HL-60 (cell line): Measurements from ENCODE around the gene PPM1F.
"Not testable (repeated sequence)": the region's sequence is repeated elsewhere in the genome, so short reads cannot be mapped to it uniquely, and the experiment has no call there.

Experiments
- DNase-seq, 2 experiments: peaks; one replicate each; pipeline ENCODE4 v3.0.0-alpha.2; 2010 to 2020; ENCODE audit warnings: low read depth in 1 of 2, low spot score in 1 of 2
- H3K27ac ChIP-seq: fragments of 250-450 bp; sonication (Bioruptor Pico); replicated peaks from 2 replicates; pipeline ENCODE4 v1.5.1; 2020; ENCODE audit warnings: mild to moderate bottlenecking, moderate library complexity
- H3K27me3 ChIP-seq: fragments of 250-450 bp; sonication (Bioruptor Pico); 2 replicates; pipeline ENCODE4 v1.5.1; 2021; ENCODE audit warnings: mild to moderate bottlenecking, moderate library complexity; ENCODE audit not compliant: insufficient read depth, poor library complexity, severe bottlenecking
- H3K4me3 ChIP-seq: replicated peaks from 2 replicates; pipeline ENCODE4 v1.5.1; 2011; ENCODE audit warnings: mild to moderate bottlenecking, control low read depth, low read length; ENCODE audit not compliant: insufficient read depth
- GABPA ChIP-seq: IDR thresholded peaks from 2 replicates; pipeline ENCODE4 v1.6.1; 2012; ENCODE audit warnings: low read depth
- POLR2AphosphoS5 ChIP-seq: IDR thresholded peaks from 2 replicates; pipeline ENCODE4 v1.6.1; 2012; ENCODE audit warnings: low read depth
- REST ChIP-seq: IDR thresholded peaks from 2 replicates; pipeline ENCODE4 v1.6.1; 2012; ENCODE audit warnings: low read depth; ENCODE audit not compliant: insufficient replicate concordance
- SPI1 ChIP-seq: IDR thresholded peaks from 2 replicates; pipeline ENCODE4 v1.6.1; 2012; ENCODE audit warnings: low read depth, mild to moderate bottlenecking, borderline replicate concordance
- TF ChIP-seq, protein P1 (sequence below): IDR thresholded peaks from one replicate; pipeline ENCODE4 v1.5.1; 2011; ENCODE audit warnings: low read length, control low read depth, inconsistent platforms; ENCODE audit not compliant: insufficient read depth

Gene PPM1F

DNA sequence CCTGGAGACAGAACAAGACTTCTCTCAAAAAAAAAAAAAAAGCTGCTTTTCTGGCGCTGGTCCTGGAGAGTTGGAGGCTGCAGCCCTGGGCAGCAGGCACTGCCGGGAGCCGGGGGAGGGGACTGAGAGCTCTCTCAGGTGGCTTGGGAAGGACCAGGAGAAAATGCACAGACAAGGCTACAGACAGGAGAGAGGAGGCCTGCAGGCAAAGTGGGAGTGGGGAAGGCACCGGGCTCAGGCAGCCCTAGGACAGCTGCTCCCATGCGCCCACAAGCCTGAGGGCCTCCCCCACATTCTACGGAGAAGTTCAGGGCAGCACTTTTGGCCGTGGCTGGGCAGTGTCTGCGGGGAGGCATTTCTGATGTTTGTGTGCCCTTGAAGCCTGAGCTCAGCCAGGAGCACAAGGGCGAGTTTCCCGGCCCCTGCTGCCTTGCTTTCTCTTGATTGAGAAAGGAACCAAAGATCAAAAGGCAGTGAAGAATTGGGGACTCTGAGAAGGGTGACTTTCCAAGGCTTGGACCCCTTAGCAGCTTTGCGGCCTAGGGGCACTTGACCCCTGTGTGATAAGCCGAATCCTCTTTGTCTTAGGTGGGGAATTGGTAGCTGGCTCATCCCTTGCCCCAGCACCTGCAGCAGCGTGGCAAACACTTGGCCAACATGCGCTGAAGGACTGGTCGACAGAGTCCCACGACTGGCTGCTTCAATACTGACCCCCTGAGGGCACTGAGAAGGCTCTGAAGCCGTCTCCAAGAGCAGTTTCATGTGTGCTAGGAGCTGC, 35.3 kb downstream of the PPM1F start:
- H3K27me3 ChIP-seq, result no peaks in the 10 kb centered on the region
- H3K27ac ChIP-seq, result no peak overlapping the region
- no peak for DNase-seq
- TF ChIP-seq GABPA (no peak), SPI1 (no peak), REST (no peak), POLR2AphosphoS5 (no peak)
- TF ChIP-seq, protein P1, sequence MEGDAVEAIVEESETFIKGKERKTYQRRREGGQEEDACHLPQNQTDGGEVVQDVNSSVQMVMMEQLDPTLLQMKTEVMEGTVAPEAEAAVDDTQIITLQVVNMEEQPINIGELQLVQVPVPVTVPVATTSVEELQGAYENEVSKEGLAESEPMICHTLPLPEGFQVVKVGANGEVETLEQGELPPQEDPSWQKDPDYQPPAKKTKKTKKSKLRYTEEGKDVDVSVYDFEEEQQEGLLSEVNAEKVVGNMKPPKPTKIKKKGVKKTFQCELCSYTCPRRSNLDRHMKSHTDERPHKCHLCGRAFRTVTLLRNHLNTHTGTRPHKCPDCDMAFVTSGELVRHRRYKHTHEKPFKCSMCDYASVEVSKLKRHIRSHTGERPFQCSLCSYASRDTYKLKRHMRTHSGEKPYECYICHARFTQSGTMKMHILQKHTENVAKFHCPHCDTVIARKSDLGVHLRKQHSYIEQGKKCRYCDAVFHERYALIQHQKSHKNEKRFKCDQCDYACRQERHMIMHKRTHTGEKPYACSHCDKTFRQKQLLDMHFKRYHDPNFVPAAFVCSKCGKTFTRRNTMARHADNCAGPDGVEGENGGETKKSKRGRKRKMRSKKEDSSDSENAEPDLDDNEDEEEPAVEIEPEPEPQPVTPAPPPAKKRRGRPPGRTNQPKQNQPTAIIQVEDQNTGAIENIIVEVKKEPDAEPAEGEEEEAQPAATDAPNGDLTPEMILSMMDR, result no peak
- H3K4me3 ChIP-seq, result no peak overlapping the region

DNA sequence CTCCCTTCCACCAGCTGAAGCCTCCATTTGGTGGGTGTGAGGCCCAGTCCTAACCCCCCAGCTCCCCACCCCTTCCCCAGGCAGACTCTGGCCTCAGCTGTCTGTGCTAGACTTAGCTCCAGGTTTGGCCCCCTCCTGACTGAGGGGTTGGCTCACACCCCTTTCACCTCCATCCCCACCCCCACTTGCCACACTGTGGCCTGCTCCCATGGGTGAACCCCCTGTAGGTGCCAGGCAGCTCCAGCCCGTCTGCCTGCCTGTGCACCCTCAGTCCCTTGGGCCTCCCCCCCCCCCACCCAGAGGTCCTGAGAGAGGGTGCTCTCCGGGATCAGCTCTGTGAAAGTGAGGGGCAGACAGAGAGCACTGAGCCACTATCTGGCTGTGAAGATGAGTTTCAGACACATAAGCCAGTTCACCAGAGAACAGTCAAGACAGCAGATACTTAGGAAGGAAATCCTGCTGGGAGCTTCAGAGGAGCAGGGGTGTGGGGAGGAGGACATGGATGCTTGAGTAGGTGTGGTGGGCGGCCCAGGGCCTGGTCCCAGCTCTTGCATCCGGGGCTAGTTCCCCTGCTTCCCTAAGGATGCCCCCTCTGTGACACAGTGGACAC, 36.2 kb downstream of the PPM1F start:
- DNase-seq, result no peak
- Histone ChIP-seq H3K27ac (no peak overlapping the region), H3K4me3 (no peak overlapping the region), H3K27me3 (no peaks in the 10 kb centered on the region)
- TF ChIP-seq POLR2AphosphoS5 (no peak), SPI1 (no peak), REST (no peak), GABPA (no peak)
- TF ChIP-seq, protein P1, result no peak

DNA sequence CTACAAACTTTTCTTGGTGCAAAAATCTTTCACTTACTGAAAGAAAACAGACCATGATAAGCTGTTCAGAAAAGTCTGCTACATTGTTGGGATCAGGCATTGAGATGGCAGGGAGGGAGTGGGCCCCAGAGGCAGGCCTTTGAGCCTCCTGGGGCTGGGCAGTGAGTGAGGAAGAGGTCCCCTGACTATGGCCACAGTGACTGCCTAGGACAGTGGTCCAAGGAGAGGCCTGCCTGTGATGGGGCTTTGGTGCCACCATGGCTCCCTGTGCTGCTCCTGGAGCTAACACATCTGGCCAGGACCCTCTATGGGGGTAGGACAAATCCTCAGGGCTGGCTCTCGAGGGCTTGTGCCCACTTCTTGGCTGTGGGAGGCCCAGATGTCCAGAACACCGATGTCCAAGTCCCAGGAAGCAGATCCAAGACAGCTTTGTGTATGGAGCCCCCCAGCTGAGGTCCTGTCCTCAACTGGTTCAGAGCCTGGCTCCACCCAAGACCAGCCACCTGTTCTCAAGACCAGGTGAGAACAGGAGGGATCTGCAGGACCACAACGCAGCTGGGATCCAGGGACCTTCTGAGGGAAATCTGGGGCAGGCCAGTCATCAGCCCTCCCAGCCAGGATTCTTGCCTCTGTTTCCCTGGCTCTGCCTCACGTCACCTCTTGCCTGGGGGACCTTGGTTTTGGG, 36.9 kb downstream of the PPM1F start:
- no peak for DNase-seq
- H3K27me3 ChIP-seq, result no peaks in the 10 kb centered on the region
- no peak overlapping the region for H3K4me3 ChIP-seq
- no peak for TF ChIP-seq GABPA
- TF ChIP-seq POLR2AphosphoS5, result no peak
- TF ChIP-seq REST, result no peak
- TF ChIP-seq, protein P1, result no peak
- no peak for TF ChIP-seq SPI1
- no peak overlapping the region for H3K27ac ChIP-seq

GRCh38 chr22:21914033-21914642, 38.5 kb downstream of the PPM1F start:
- H3K27me3 ChIP-seq, H3K4me3 ChIP-seq, H3K27ac ChIP-seq, DNase-seq: not testable (repeated sequence)

- H3K27me3 ChIP-seq, H3K4me3 ChIP-seq, DNase-seq, H3K27ac ChIP-seq: not testable (repeated sequence)
These were observed 42.3 kb downstream of the PPM1F start for GRCh38 chr22:21910367-21910766.
